Measurements from ENCODE around the gene LY86. TPM values are rescaled to one million over a fixed set of nuclear protein-coding genes. Genes with fewer than 3 reads are reported as not detected.

The LY86 gene
- total RNA-seq, 3 donors from 2014 or later (not counting 1 experiment from before 2014, with no cell fraction given), result 2.0 to 5.1 (median 2.2) TPM

GRCh38 chr6:6678185-6678671 is 89.7 kb downstream of the LY86 start:
- Histone ChIP-seq H3K9me3 (ENCODE audit: control insufficient read depth, insufficient read depth, low read length) (no peaks in the 10 kb centered on the region), H3K27ac (ENCODE audit: low read length) (no peak overlapping the region), H3K4me3 (ENCODE audit: low read length) (no peak overlapping the region), H3K27me3 (ENCODE audit: control insufficient read depth, insufficient read depth, low read length) (no peaks in the 10 kb centered on the region), H3K36me3 (ENCODE audit: control insufficient read depth, insufficient read depth, low read length) (no peaks in the 10 kb centered on the region), H3K4me1 (ENCODE audit: control insufficient read depth, insufficient read depth, low read length) (peaks cover 4% of the 10 kb centered on the region)
- Mint-ChIP-seq H3K36me3 (no peaks in the 10 kb centered on the region), H3K27ac (no peak overlapping the region), H3K9me3 (no peaks in the 10 kb centered on the region), H3K4me3 (no peak overlapping the region), H3K4me1 (peaks cover 6 to 11% of the 10 kb centered on the region in 2 donors), H3K27me3 (ENCODE audit: low read depth in 2 of 2) (peaks cover 0 to 4% of the 10 kb centered on the region in 2 donors)
- ATAC-seq (no peak), DNase-seq (no peak)
- TF ChIP-seq, protein P1, sequence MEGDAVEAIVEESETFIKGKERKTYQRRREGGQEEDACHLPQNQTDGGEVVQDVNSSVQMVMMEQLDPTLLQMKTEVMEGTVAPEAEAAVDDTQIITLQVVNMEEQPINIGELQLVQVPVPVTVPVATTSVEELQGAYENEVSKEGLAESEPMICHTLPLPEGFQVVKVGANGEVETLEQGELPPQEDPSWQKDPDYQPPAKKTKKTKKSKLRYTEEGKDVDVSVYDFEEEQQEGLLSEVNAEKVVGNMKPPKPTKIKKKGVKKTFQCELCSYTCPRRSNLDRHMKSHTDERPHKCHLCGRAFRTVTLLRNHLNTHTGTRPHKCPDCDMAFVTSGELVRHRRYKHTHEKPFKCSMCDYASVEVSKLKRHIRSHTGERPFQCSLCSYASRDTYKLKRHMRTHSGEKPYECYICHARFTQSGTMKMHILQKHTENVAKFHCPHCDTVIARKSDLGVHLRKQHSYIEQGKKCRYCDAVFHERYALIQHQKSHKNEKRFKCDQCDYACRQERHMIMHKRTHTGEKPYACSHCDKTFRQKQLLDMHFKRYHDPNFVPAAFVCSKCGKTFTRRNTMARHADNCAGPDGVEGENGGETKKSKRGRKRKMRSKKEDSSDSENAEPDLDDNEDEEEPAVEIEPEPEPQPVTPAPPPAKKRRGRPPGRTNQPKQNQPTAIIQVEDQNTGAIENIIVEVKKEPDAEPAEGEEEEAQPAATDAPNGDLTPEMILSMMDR (IDR thresholded peaks at IDR 0.05), result no peak
- WGBS (ENCODE audit: insufficient coverage), result 81% methylated on average over 12 of the region's 12 CpGs
- intact Hi-C loops (cut with micrococcal nuclease), result no loop called here

DNA sequence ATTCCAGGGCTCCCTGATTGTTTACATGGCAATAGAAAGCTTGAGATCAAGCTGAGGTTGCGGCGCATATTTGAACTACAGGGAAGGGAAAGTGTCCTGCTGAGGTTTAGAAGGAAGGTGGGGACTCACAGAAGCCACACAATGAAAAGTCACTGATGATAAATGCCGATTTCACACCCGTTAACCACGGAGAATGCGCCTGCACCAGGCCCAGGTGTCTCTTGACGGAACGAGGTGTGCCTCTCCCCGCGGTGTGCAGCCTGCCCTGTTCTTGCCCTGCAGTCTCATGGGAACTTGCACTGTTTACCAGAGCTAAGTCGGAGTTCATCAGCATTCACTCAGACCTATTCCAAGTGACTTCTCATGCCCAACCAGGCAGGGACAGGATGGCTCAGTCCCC is 90.3 kb downstream of the LY86 start:
- ATAC-seq (no peak), DNase-seq (no peak)
- Mint-ChIP-seq H3K9me3 (no peaks in the 10 kb centered on the region), H3K27me3 (ENCODE audit: low read depth in 2 of 2) (peaks cover 0 to 4% of the 10 kb centered on the region in 2 donors), H3K36me3 (no peaks in the 10 kb centered on the region), H3K27ac (no peak overlapping the region), H3K4me1 (peaks cover 6 to 13% of the 10 kb centered on the region in 2 donors), H3K4me3 (no peak overlapping the region)
- Histone ChIP-seq H3K27ac (ENCODE audit: low read length) (no peak overlapping the region), H3K4me1 (ENCODE audit: control insufficient read depth, insufficient read depth, low read length) (peaks cover 4% of the 10 kb centered on the region), H3K4me3 (ENCODE audit: low read length) (no peak overlapping the region), H3K36me3 (ENCODE audit: control insufficient read depth, insufficient read depth, low read length) (no peaks in the 10 kb centered on the region), H3K9me3 (ENCODE audit: control insufficient read depth, insufficient read depth, low read length) (no peaks in the 10 kb centered on the region), H3K27me3 (ENCODE audit: control insufficient read depth, insufficient read depth, low read length) (no peaks in the 10 kb centered on the region)
- intact Hi-C loops (cut with micrococcal nuclease), result no loop called here
- TF ChIP-seq, protein P1 (IDR thresholded peaks at IDR 0.05), result no peak
- WGBS (ENCODE audit: insufficient coverage), result 57% methylated on average over 11 of the region's 11 CpGs

DNA sequence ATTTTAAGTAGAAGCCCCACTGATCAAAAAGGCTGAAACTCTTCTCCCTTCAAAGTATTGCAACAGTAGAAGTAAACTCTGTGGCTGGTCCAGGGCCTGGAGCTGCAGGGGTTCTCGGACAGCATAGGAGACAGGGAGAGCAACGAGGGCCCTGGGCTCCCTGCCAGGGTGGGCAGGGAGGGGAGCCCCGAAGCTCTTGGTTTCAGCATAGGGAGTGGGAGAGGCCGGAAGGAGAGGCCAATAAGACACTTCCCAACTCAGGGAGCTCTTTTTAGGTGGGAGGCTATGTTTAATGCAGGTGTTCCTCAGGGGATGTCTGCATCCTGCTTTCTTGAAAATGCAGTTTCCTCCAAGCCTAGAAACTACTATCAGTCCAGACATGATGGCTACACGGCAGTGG is 91.1 kb downstream of the LY86 start:
- H3K4me1 ChIP-seq (ENCODE audit: control insufficient read depth, insufficient read depth, low read length), result peaks cover 4% of the 10 kb centered on the region
- no peak overlapping the region for H3K4me3 ChIP-seq (ENCODE audit: low read length)
- Mint-ChIP-seq H3K27me3 (ENCODE audit: low read depth in 2 of 2) (peaks cover 0 to 4% of the 10 kb centered on the region in 2 donors), H3K27ac (no peak overlapping the region), H3K4me1 (peaks cover 13 to 14% of the 10 kb centered on the region in 2 donors), H3K4me3 (no peak overlapping the region), H3K9me3 (no peaks in the 10 kb centered on the region), H3K36me3 (no peaks in the 10 kb centered on the region)
- 86% methylated on average over 5 of the region's 5 CpGs for WGBS (ENCODE audit: insufficient coverage)
- no peak overlapping the region for H3K27ac ChIP-seq (ENCODE audit: low read length)
- H3K36me3 ChIP-seq (ENCODE audit: control insufficient read depth, insufficient read depth, low read length), result no peaks in the 10 kb centered on the region
- no peak for ATAC-seq
- no peak for DNase-seq
- TF ChIP-seq, protein P1 (IDR thresholded peaks at IDR 0.05), result no peak
- no peaks in the 10 kb centered on the region for H3K27me3 ChIP-seq (ENCODE audit: control insufficient read depth, insufficient read depth, low read length)
- intact Hi-C loops (cut with micrococcal nuclease), result no loop called here
- no peaks in the 10 kb centered on the region for H3K9me3 ChIP-seq (ENCODE audit: control insufficient read depth, insufficient read depth, low read length)

GRCh38 chr6:6680526-6680925 is 92.0 kb downstream of the LY86 start:
- Mint-ChIP-seq H3K27ac (no peak overlapping the region), H3K27me3 (ENCODE audit: low read depth in 2 of 2) (peaks cover 0 to 4% of the 10 kb centered on the region in 2 donors), H3K9me3 (no peaks in the 10 kb centered on the region), H3K36me3 (no peaks in the 10 kb centered on the region), H3K4me1 (peaks cover 13 to 17% of the 10 kb centered on the region in 2 donors), H3K4me3 (no peak overlapping the region)
- Histone ChIP-seq H3K36me3 (ENCODE audit: control insufficient read depth, insufficient read depth, low read length) (no peaks in the 10 kb centered on the region), H3K27me3 (ENCODE audit: control insufficient read depth, insufficient read depth, low read length) (no peaks in the 10 kb centered on the region), H3K9me3 (ENCODE audit: control insufficient read depth, insufficient read depth, low read length) (no peaks in the 10 kb centered on the region), H3K4me3 (ENCODE audit: low read length) (no peak overlapping the region), H3K4me1 (ENCODE audit: control insufficient read depth, insufficient read depth, low read length) (peaks cover 4% of the 10 kb centered on the region), H3K27ac (ENCODE audit: low read length) (no peak overlapping the region)
- intact Hi-C loops (cut with micrococcal nuclease), result no loop called here
- ATAC-seq, result no peak
- TF ChIP-seq, protein P1 (IDR thresholded peaks at IDR 0.05), result no peak
- DNase-seq, result no peak

All from natural killer cell (primary cell).